Frontal cortex (tissue), 4 donors: ENCODE data around the gene PPP1R14B. TPM values are rescaled to one million over a fixed set of nuclear protein-coding genes. Genes with fewer than 3 reads are reported as not detected.

Source experiments
- DNase-seq, 2 donors: peaks; one replicate each; pipeline ENCODE4 v3.0.0; 2012; ENCODE audit warnings: low spot score in 2 of 2
- FAIRE-seq: peaks from 2 replicates; lab custom pipeline; 2012; peaks lifted over from hg19 to GRCh38; lab: Jason Lieb, UNC
- total RNA-seq: library from RNA; depleted of rRNA; stranded (reverse); fragments of >200 nt; gene quantifications from one replicate; pipeline ENCODE4 v1.2.3, GENCODE V29; 2014
- donor health status: control.
- donor health status: control.
- donor health status: control.

PPP1R14B gene
- total RNA-seq, 1 donor from 2014 or later, result 102 TPM

DNA sequence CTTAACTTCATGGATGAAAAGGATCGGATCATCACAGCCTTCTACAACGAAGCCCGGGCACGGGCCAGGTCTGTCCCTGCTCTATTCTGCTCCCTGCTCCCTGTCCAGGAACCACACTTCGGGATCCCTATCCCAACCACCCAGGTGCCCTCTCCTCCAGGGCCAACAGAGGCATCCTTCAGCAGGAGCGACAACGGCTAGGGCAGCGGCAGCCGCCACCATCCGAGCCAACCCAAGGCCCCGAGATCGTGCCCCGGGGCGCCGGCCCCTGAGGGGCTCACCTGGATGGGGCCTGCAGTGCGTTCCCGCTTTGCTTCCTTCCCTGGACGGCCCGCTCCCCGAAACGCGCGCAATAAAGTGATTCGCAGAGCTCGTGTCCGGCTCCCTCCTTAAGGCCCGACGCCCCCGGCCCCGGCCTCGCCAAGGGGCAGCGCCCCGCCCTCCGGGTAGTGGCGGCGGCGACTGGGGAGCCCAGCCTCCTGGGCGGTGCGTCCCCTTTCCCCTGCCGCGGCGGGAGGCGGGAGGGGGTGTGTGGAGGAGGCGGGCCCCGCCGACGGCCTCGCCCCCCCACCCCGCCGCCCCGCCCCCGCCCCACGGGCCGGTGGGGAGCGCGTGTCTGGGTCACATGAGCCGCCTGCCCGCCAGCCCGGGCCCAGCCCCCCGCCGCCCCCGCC is 12.7 kb downstream of the PPP1R14B start, which contains the start of gene VEGFB:
VEGFB (plus strand) TSS at position 672 of the 674 bp plus-strand sequence. CDS start 250 bp downstream, outside the sequence.
- peak; percentile 87 to 88 for DNase-seq
- FAIRE-seq, result no peak

DNA sequence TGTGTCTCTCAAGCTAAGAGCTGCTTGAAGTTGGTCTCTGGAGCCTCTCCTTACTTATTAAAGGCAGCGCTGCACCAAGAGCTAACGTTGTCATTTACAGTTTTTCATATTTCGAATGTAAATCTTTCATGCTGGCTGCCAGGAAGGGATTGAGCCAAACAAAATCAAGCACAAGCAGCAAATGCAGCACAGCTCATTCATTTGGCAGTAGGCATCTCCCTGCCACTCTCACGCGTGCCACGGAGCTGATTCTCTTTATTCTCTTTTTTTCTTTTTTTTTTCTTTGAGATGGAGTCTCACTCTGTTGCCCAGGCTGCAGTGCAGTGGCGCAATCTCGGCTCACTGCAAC is 13.8 kb downstream of the PPP1R14B start:
- no peak for FAIRE-seq
- DNase-seq, result no peak

DNA sequence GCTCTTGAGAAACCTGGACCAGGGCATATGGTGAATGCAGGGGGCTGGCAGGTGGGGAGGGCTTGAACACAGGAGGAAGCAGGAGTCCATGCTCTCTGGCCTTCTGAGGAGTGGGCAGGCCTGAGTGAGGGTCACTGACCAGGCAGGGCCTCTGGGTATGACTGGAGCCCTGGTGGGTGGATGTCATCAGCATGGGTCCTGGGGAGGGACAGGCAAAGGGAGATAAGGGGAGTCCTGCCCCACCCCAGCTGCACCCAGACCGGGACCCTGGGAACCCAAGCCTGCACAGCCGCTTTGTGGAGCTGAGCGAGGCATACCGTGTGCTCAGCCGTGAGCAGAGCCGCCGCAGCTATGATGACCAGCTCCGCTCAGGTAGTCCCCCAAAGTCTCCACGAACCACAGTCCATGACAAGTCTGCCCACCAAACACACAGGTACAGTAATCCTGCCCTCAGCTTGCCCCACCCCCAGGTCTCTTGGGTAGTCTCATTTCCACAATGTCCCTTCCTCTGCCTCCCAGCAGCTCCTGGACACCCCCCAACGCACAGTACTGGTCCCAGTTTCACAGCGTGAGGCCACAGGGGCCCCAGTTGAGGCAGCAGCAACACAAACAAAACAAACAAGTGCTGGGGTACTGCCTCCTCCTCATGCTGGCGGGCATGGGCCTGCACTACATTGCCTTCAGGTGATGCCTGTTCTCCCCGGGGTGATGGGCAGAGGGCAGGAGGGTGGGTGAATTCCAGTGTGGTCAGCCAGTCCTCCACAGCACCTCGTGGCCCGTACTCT is 14.4 kb downstream of the PPP1R14B start:
- DNase-seq (no peak), FAIRE-seq (no peak)

DNA sequence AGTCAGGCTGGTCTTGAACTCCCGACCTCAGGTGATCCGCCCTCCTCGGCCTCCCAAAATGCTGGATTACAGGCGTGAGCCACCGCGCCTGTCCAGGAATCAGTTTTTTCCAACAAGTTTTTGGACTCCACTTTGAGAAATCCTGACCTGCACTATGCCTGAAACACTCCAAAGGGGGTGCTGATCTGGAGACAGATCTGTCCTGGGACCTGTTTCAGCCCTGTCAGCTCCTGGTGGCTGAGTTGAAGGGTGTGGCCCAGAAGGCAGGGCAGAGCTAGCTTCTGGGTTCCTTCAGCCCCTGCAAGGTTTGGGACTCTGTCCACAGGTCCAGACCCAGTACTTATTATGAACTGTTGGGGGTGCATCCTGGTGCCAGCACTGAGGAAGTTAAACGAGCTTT is 15.2 kb downstream of the PPP1R14B start:
- FAIRE-seq (no peak), DNase-seq (no peak)

DNA sequence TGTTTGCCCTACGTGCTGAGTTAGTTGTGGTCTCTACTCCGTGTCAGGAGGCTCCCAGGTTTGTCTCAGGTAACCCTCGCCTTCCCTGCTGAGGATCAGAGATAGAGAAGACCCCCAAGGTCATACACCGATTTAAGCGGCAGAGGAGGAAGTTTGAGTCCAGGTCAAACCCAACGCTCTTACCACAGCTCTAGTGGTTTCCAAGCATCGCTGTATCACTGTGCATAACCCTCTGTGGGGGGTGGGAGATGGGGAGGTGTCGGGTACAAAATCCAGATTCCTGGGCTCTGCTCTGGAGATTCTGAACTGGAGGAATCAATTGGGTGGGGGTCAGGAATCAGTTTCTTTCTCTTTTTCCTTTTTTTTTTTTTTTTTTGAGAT is 15.8 kb downstream of the PPP1R14B start:
- FAIRE-seq (no peak), DNase-seq (no peak)

DNA sequence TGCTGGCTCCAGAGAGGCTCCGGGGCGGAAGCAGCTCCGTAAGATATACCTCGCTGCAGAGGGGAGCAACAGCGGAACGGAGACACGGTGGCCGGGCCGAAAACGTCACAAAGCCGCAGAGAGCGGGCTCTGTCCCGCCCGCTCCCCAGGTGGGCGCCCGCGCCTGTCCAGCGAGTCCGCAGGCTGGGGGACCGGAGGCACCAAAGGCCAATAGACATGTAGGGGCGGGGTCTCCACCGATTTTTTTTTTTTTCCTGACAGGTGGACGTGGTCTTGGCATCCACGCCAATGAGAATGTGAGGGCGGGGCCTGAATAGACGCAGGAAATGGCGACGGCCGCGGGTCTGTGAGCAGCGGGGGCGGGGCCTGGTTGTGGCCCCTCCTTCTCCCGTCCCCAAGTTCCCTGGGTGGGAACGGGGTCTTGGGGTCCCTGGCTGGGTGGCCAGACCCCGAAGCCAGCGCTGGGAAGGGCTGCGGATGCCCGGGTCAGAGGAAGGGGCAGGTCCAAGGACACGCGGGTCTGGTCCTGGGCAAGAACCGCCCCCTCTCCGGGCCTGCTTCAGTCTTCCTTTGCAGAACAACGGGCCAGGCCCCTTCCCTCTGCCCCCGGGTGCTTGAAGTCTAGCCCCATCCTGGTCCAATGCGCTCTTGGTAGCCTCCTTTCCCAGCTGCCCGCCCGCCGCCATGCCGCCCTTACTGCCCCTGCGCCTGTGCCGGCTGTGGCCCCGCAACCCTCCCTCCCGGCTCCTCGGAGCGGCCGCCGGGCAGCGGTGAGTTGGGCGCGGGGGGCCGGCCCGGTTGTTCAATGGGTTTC is 16.4 kb downstream of the PPP1R14B start, which contains the start of gene DNAJC4:
DNAJC4 (plus strand) TSS at position 378 of the 814 bp plus-strand sequence; CDS start at position 685, 307 bp downstream.
- DNase-seq (peak; percentile 87 to 90), FAIRE-seq (no peak)

DNA sequence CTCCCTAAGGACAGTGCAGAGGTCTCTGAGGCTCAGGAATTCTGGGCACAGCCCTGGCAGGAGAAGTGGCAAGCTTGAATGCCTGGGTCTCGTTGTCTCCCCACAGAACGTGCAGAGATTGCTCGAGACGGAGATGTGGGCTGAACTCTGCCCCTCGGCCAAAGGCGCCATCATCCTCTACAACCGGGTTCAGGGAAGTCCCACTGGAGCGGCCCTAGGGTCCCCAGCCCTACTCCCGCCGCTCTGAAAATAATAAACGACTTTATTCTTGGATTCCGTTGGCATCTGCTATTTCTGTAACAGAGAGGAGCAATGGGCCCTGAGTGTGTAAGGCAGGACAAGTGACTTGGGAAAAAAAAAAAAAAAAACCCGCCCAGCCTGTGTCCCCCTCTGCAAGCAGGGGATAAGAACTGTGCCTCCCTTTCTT is 17.0 kb downstream of the PPP1R14B start:
- FAIRE-seq (no peak), DNase-seq (no peak)

DNA sequence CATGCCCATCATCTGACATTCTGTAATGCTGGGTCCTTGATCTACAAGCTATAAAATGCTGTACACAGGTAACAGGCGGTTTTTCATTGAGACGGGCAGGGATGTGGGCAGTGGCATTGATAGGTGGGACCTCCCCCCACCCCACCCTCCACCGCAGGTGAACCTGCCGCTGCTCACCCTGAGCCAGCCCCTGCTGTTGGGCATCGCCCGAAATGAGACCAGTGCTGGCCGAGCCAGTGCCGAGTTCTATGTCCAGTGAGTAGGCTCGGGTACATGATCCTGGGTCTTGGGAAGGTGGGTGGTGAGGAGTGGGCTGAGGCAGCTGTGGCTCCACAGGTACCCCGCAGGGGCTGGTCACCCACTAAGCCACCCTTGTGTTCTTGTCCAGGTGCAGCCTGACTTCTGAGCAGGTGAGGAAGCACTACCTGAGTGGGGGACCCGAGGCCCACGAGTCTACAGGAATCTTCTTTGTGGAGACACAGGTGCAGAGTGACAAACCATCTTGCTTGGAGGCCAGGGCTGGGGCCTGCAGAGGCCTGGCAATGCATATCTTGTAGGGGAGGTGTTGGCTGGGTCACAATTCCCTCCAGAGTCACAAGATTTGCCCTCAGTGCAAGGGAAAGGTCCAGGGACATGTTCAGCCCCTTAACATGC is 17.5 kb downstream of the PPP1R14B start:
- FAIRE-seq (no peak), DNase-seq (no peak)

DNA sequence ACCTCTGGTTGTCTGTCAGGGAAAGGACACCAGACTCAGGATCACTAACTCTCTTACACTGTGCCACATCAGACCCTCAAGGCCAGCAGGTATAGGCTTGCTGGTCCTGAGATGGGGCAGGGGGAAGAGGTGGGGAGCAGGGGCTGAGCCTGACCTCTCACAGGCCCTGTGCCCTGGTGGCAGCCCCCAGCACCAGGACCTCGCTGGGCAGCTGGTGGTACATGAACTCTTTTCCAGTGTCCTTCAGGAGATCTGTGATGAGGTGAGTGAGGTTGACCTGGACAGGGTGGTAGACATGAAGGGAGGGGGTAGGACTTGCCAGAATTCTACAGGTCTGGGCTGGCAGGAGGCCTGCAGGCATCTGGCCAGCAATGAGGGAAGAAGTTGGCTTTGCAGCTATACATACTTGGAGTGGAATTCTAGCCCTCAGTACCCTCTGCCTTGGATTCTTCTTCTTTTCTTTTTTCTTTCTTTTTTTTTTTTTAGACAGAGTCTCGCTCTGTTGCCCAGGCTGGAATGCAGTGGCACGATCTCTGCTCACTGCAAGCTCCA is 19.3 kb downstream of the PPP1R14B start:
- FAIRE-seq (no peak), DNase-seq (no peak)

DNA sequence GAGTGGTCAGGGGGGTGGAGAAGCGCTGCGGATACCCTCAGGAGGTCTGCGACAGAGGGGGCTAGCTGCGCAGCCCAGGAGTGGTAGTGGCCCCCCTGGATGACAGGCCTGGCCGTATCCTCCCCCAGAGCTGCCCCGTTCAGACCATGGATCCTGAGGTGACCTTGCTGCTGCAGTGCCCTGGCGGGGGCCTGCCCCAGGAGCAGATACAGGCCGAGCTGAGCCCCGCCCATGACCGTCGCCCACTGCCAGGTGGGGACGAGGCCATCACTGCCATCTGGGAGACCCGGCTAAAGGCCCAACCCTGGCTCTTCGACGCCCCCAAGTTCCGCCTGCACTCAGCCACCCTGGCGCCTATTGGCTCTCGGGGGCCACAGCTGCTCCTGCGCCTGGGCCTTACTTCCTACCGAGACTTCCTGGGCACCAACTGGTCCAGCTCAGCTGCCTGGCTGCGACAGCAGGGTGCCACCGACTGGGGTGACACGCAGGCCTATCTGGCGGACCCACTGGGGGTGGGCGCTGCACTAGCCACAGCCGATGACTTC is 20.2 kb downstream of the PPP1R14B start:
- FAIRE-seq (no peak), DNase-seq (peak in 1 of 2 donors; percentile 56)

DNA sequence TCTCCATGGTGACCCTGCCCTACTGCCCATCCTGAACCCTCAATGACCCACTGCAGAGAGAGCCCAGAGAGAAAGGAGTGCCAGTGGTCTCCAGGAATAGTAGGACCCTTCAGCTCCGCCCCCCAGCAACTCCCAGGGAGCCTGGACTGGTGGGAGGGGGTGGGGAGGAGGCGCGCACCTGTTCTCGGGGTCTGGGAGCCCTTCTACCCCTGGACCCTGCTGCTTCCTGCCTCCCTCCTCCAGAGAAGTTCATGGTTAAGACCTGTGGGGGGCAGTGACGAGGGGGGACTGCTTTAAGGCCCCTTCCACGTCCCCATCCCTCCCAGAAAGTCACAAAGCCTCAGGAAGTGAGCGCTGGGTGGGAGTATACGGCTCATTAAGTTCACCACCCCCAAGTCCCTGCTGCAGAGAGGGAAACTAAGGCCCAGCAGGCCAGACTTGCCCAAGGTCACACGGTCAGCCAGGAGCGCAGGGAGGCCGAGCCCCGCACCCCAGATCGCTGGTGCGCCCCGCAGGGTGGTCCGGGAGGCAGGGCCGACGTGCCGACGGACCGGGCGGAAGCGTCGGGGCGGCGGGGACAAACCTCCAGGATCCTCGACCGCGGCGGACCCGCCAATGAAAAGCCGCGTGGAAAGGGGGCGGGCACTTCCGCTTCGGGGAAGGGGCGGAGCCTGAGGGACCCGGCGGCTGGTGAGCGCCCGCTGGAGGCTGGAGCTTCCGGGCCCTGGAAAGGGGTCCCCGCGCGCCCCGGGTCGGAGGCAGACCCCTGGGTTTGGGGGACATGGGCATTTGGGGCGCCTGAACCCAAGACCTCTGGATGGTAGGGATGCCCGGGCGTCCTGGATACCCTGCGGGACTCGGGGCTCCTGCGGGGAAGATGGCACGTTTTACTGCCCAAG is 20.9 kb downstream of the PPP1R14B start, which contains the start of the genes NUDT22 and TRPT1:
NUDT22 (plus strand) TSS at position 667 of the 899 bp plus-strand sequence. CDS start 379 bp downstream, outside the sequence.
TRPT1 (minus strand) TSS at position 579 of the 899 bp plus-strand sequence; CDS start at position 253, 326 bp downstream.
- DNase-seq (peak; percentile 94 to 96), FAIRE-seq (no peak)

DNA sequence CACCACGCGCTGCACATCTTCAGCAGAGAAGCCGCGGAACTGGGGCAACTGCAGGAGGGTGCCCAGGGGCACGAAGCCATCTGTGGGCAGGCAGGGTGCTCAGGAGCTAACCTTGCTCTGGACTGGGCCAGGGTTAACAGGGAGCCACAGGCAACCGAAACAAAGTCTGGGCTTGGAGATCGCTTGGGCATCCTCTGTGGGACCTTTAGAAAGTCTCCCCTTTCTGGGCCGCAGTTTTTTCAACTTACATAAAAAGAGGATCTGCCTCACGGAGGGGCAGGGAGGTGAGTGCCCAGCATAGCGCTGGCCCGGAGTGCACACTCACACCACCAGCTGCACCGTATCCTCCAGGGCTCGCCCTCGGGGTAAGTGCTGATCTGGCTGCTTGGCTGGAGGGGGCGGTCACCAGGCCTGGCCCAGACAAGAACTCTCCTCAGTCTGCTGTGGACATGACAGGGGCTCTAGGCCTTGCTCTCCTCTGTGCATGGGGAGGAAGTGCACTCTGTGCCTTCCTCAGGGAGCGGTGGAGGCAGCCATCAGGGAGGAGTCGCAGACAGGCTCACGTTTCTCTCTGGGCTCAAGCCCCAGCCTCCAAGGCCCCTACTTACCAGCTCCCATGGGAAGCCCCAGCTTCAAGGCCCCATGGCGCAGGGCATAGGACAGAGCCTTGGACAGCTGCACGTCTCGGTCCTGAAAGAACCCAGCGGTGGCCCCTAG is 21.7 kb downstream of the PPP1R14B start:
- DNase-seq, result no peak
- FAIRE-seq, result no peak

DNA sequence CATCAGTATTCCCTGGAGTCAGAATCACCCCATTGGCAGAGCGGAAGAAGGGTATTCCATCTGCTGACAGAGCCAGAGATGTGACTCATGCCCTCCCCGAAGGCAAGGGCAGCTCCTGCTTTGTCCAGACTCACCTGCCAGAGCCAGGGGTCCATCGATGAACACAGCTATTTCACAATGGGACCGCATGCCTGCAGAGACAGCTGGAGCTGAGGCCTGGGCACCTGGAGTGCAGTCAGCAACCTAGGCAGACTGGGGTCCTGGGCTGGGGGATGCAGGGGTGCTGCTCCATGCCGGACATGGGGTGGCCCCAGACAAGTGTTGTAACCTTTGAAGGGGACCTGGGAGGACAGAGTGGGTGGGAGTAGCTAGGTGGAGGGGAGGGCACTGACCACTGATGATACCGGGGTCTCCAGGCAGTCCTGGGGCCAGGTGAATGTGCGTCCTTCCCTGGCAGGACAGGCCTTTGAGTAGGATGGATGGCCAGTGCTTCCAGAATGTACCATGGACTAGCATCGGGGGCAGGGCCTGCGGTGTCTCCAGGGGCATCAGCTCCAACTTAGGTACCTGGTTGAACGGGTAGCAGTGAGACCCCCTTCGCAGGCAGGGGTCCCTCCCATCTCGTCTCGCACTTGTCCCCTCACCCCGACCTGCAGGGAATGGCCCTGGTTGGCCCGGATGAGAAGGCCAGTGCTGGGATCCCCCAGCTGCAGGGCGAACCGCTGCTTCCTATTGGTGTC is 22.4 kb downstream of the PPP1R14B start:
- DNase-seq (no peak), FAIRE-seq (no peak)

DNA sequence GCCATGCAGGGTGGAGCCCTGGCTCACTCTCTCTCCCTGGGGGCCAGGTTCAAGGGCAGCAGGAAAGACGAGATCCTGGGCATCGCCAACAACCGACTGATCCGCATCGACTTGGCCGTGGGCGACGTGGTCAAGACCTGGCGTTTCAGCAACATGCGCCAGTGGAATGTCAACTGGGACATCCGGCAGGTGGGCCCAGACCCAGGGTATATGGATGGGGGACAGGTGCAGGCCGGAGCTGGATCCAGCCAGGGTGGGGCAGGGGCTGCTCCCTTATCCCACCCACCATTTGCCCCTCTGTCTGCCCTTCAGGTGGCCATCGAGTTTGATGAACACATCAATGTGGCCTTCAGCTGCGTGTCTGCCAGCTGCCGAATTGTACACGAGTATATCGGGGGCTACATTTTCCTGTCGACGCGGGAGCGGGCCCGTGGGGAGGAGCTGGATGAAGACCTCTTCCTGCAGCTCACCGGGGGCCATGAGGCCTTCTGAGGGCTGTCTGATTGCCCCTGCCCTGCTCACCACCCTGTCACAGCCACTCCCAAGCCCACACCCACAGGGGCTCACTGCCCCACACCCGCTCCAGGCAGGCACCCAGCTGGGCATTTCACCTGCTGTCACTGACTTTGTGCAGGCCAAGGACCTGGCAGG is 23.6 kb downstream of the PPP1R14B start:
- no peak for DNase-seq
- FAIRE-seq, result no peak

DNA sequence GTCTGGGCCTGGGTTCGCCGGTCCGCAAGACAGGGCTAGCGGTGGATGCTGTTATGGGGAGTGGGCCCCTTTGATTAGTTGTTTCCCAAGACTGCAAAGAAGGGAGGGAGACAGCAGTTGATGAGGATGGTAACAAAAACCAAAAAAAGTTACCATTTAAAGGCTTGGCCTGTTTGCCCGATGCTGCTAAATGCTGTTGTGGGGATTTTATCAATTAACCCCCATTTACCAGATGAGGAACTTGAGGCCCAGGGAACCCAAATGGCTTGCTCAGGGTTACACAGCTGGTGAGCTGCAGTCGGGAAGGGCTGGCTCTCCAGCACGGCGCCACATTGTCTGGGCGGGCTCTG is 24.1 kb downstream of the PPP1R14B start:
- no peak for FAIRE-seq
- no peak for DNase-seq

DNA sequence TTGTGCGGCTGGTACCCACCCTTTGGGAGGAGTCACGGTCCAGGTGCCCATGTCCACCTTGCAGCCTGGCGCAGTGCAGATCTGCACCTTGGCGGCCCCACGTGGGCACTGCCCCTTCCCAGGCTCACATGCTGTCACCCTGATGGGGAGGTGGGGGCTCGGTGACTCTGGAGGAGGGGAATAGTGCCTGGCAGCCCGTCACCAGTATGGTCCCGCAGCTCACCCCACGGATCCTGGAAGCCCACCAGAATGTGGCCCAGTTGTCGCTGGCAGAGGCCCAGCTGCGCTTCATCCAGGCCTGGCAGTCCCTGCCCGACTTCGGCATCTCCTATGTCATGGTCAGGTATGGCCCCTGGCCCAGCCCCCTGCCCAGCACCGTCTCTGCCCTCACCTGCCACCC is 25.9 kb downstream of the PPP1R14B start:
- FAIRE-seq (no peak), DNase-seq (no peak)
